Ishikawa (cell line): ENCODE measurements around the gene RSU1.
A peak's percentile ranks its signal among the peaks of the same experiment; 100 is the strongest.

Source experiments
- CEBPB ChIP-seq: IDR thresholded peaks from 2 replicates; pipeline ENCODE4 v1.6.1; 2012
- CREB1 ChIP-seq: IDR thresholded peaks from 2 replicates; pipeline ENCODE4 v1.6.1; 2012; ENCODE audit warnings: low read depth
- EP300 ChIP-seq: IDR thresholded peaks from 2 replicates; pipeline ENCODE4 v1.6.1; 2012; ENCODE audit warnings: borderline replicate concordance
- RAD21 ChIP-seq: IDR thresholded peaks from 2 replicates; pipeline ENCODE4 v1.6.1; 2012; ENCODE audit warnings: low read depth
- TAF1 ChIP-seq: IDR thresholded peaks from 2 replicates; pipeline ENCODE4 v1.6.1; 2012; ENCODE audit warnings: low read depth, mild to moderate bottlenecking
- TCF12 ChIP-seq: IDR thresholded peaks from 2 replicates; pipeline ENCODE4 v1.6.1; 2012; ENCODE audit warnings: low read depth
- TEAD4 ChIP-seq: IDR thresholded peaks from 2 replicates; pipeline ENCODE4 v1.6.1; 2012
- USF1 ChIP-seq: IDR thresholded peaks from 2 replicates; pipeline ENCODE4 v1.6.1; 2012
- YY1 ChIP-seq: IDR thresholded peaks from 2 replicates; pipeline ENCODE4 v1.6.1; 2012; ENCODE audit warnings: low read depth

- TF ChIP-seq CEBPB (no peak), TEAD4 (no peak), USF1 (no peak), TCF12 (no peak), EP300 (no peak), YY1 (no peak), TAF1 (no peak), CREB1 (no peak), RAD21 (peak; percentile 63)
These were observed 39.5 kb downstream of the RSU1 start for GRCh38 chr10:16777473-16778370.
